Activated CD8-positive, alpha-beta memory T cell treated with anti-CD3 and anti-CD28 coated beads, Interleukin-2, amount 50 U/mL, for 1 hour (primary cell): ENCODE data around the gene CDK4.

Experiments
- DNase-seq: peaks from one replicate; pipeline ENCODE4 v3.0.0-alpha.2; 2020; ENCODE audit errors: extremely low read depth

CDK4 gene

DNA sequence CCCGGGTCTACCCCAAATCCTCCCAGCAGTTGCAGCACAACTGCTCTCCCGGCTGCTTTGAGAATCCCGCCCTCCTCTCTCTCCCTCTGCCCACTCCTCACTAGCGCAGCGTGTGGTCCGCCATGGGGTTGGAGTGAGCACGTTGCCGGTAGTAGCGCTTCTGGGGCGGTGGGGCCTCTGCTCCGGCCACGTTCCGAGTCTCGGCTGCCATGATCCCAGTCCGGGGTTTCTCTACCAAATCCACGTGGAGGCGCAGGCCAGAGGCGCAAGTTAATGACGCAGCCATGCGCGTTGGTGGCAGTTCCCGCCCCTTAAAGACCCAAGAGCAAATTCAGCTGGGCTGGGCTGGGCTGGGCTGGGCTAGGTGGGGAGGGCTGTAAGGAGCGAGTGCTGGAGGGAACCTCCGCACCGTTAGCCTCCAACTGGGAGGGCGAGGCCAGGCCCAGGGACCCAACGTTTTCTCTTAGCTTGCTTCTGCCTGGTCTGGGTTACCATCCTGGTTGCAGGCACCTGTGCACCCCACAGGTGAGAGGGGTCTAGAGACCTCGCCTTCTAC lies 19.8 kb upstream of the CDK4 start, which contains the start of gene METTL1:
METTL1 (minus strand) TSS at position 233 of the 556 bp plus-strand sequence; CDS start at position 211, 22 bp downstream.
- DNase-seq: peak; percentile 67

- DNase-seq: peak; percentile 68
Observed at GRCh38 chr12:57771236-57771872, 19.2 kb upstream of the CDK4 start.

DNA sequence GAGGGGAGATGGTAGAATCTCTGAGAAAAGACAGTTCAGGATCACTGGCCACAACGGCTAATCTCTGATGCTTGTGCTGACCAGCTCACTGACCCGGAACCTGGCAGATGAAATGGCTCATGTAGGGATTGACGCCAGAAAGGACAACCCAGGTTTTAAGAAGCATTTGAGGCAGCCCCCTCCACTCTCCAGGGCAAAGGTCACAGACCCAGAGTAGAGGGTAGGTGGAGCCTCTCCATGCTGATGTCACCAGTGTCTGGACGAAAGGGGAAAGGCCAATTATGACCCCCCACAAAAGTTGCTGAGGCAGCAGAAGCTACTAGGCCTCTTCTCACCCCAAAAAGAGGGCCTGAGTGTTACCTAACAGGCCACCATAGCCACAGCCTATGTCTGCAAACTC lies 18.6 kb upstream of the CDK4 start:
- no peak for DNase-seq

DNA sequence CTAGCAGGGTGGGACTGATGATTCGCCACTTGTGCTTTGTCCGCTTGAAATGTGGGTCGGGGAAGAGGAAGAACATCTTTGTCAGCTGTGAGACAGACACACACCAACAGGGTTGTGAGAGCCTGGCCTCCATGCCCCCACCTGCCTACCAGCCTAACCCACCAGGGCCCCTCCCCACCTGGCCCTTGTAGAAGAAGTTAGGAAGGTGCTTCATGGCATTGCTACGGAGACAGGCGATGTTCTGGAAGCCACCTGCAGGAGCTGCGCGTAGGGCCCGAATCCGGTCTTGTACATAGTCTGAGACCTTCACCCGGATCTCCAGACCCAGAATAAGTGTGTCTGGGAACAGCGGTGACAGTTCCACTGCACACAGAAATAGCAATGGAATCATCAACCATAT lies 17.5 kb upstream of the CDK4 start:
- DNase-seq: no peak

- DNase-seq: no peak
Observed at GRCh38 chr12:57767876-57768275, 15.8 kb upstream of the CDK4 start.

DNA sequence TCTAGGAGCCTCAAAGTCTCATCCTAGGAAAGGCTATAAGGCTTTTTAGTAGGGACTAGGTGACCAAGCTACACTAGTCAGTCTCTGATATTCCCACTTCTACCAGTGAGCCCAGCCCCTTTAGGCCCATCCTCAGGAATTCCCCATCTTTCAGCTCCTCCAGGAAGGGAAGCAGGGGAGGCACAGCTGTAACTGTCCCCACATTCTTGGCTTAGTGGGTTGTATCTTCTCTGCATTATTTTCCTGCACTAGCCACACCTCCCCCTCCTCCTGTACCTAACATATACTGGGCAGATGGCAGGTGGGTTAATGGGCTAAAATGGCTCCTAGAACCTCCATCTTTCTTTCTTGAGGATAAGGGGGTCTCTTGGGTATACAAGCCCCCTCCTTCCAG lies 15.2 kb upstream of the CDK4 start:
- DNase-seq: no peak

GRCh38 chr12:57766464-57767304 lies 14.6 kb upstream of the CDK4 start, which contains the start of gene CYP27B1:
Gene CYP27B1 (minus strand): TSS chr12:57767078. CDS start chr12:57767041, 37 bp downstream.
- DNase-seq: no peak

DNA sequence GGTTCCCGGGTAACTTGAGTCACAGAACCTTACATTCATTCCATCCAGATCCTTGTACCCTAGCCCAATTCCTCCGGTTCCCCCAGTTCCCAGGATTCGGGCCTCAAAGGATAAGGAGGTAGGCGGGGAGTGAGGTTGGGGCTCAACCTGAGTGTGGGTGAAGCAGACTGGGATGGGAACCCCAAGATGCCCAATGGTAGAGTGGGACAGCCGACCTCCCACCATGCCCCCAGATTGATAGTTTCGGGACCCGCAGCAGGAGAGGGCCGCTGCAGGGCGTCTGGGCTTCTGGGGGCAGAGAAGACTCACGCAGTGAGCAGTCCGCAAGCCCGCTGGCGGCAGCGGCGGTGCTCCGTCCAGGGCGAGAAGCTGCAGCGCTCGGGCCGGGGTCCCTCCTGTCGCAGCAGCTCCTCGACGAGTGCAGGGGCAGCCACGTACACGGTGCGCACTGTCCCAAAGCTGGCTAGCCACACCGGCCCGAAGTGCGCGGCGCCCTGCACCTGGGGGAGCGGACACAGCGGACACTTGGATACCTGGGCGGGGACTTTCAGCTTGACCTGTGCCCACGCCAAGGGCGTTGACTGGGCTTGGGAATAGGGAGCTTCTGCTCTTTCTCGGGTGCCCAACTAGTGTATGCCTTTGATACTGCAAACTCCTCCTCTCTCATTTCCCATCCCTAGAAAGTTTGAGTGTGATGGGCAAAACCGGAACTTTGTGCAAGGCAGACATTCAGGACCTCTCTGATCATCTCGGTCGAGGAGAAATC lies 13.8 kb upstream of the CDK4 start:
- DNase-seq: no peak

DNA sequence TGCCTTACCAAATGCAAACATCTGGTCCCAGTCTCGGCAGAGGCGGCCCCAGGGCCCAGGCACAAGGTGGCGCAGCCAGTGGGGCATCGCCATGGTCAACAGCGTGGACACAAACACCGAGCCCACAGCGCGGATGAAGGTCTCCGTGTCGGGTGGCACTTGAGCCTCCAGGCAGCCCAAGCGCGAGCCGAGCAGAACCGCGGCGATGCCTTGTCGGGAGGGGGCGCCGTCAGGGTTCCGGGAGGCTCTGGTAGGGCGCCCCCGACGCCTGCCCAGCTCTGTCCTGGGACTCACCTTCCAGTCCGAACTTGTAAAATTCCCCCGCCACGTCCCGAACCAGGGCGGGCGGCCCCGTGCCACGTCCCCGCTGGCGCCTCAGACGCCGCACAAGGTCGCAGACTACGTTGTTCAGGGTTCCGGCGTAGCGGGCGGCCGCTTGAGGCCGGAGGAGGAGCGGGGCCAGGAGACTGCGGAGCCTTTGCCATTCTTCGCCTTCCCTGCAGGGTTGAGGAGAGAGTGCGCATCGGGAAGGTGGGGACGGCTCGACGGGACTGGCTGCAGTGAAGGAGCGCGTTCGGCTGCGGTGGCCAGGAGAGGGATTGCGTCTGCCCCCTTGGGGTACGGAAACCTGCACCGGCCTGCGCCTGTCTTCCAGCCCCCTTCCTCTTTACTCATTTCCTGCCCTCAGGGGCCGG lies 13.0 kb upstream of the CDK4 start:
- DNase-seq: no peak

GRCh38 chr12:57764662-57765002 lies 12.5 kb upstream of the CDK4 start:
- no peak for DNase-seq

DNA sequence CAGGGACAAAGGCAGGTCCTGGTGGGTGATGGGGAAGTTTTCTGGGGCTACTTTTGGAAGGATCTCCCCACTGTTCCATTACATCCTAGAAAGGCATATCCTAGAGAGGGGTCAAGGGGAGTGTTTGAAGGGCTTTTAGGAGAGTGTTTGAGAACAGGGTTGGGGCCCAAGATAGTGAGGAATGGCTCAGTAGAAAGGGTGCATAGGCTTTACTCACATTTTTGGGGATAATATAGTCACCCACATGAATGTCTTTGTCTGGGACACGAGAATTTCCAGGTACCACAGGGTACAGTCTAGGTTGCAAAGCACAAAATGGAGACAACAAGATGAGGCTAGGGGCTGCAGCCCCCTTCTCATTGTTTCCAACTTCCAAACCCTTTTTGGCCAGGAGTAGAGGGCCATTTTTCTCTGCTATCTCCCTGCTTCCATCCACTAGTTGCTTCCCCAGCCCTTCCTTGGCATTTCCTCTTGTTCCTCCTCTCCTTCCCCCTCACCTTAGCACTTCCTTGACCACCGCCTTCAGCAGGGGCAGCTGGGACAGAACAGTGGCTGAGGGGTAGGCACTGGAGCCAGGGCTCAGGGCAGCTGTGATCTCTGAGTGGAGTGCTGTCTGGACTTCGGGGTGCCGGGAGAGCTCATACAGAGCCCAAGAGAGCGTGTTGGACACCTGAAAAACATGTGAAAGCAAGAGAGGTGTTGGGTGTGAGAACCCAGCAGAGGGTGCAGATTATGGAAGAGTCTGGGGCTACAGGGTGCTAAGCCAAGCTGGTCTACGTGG lies 12.0 kb upstream of the CDK4 start:
- no peak for DNase-seq

DNA sequence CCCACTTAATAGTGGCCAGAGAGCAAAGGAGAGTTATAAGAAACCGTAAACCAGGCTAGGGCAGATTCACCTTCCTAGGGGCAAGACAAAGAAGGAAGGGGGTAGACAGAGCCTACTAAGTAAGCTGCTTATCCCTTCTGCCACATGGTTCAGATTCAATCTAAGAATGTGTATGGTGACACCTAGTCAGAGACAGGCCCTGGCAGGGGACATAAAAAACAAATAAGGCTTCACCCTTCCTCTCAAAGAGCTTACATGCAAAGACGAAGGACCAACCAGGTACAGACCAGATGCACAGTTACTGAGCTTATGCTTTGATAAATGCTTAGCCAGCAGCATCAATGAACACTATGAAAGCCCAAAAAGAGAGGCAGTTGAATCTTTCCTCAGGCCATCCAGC lies 10.4 kb upstream of the CDK4 start:
- DNase-seq: no peak

DNA sequence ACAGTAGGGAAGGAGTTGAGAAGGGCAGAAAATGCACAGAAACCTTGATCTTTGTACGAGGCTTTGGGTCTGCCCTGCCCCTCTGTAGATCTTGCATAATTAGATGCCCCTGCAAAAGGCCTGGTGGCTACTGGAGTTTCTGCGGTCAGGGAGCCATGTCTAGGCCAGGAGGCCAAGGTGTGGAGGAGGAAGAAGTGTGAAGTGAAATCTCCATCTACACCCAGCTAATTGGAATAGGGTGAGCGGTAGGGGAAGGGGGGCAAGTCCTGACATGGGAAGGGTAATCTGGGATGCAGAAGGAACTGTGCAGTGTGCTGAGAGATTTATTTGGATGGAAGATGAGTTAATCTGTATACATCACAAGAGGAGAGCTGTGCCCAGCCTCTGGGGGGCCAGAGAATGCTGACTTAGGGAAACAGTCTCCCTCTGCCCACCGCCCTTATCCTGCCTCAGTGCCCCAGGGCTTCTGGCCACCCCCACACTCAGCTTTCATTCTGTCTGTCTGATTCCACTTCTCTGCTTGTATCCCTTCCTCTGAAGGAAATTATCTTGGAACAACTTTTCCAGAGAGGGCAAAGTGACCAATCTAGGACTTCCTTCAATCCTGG lies 9.4 kb upstream of the CDK4 start:
- DNase-seq: no peak

DNA sequence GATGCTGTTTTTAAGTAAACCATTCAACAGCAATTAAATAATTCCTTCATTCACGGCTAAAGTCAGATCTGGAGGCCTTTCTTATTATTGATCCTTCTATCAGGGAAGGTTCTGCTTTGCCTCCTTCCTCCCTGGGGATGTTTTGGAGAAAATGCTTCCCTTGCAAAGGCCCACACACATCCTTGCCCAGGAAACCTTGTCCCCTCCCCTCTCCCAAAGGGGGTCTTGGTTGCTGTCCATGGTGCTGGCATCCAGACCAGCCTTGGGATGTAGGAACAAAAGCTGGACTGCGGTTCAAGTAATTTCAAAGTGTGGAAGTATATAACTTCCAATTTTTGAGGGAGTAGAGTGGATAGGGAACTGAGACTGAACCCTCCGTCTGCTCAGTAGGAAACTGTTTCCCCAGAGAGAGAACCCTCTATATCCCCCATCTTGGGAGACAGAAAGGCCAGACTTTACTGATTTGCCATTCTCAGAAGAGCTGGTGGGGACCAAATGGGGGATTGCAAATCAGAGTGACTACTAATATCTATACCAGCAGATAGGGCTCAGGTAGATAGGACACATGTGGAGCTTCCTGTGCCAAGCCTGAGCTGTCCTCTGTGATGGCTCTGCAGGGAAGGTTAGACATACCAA lies 8.4 kb upstream of the CDK4 start:
- no peak for DNase-seq

GRCh38 chr12:57759360-57759980 lies 7.4 kb upstream of the CDK4 start:
- no peak for DNase-seq

- no peak for DNase-seq
Observed at GRCh38 chr12:57758552-57759359, 6.6 kb upstream of the CDK4 start.

- no peak for DNase-seq
Observed at GRCh38 chr12:57757771-57758170, 5.7 kb upstream of the CDK4 start.
